Neuronal stem cell (in vitro differentiated cells): Measurements from ENCODE around the gene CACNB2.

Experiments
- DNase-seq: peaks from one replicate; pipeline ENCODE4 v3.0.0-alpha.2; 2013; ENCODE audit warnings: low spot score
- H2AFZ ChIP-seq: one replicate; pipeline ENCODE4 v1.6.1; 2013; ENCODE audit warnings: mild to moderate bottlenecking, low read length, inconsistent platforms
- H2AK5ac ChIP-seq: 2 replicates; pipeline ENCODE4 v1.6.1; 2013; ENCODE audit warnings: low read depth, mild to moderate bottlenecking, inconsistent platforms, low read length, moderate library complexity, mixed read lengths
- H2BK120ac ChIP-seq: 2 replicates; pipeline ENCODE4 v1.6.1; 2013; ENCODE audit warnings: low read depth, mild to moderate bottlenecking, inconsistent platforms, low read length, moderate library complexity, mixed read lengths
- H2BK12ac ChIP-seq: one replicate; pipeline ENCODE4 v1.6.1; 2013; ENCODE audit warnings: low read length, inconsistent platforms
- H2BK15ac ChIP-seq: 2 replicates; pipeline ENCODE4 v1.6.1; 2013; ENCODE audit warnings: mild to moderate bottlenecking, low read length, inconsistent platforms, mixed read lengths
- H2BK5ac ChIP-seq: one replicate; pipeline ENCODE4 v1.6.1; 2013; ENCODE audit warnings: inconsistent platforms, mild to moderate bottlenecking, low read length, moderate library complexity
- H3K14ac ChIP-seq: one replicate; pipeline ENCODE4 v1.6.1; 2013; ENCODE audit warnings: low read length, inconsistent platforms
- H3K18ac ChIP-seq: 2 replicates; pipeline ENCODE4 v1.6.1; 2013; ENCODE audit warnings: low read length, inconsistent platforms
- H3K23ac ChIP-seq: 2 replicates; pipeline ENCODE4 v1.6.1; 2013; ENCODE audit warnings: low read depth, mild to moderate bottlenecking, mixed read lengths, low read length, inconsistent platforms; ENCODE audit not compliant: poor library complexity
- H3K27ac ChIP-seq: replicated peaks from 3 replicates; pipeline ENCODE4 v1.5.1; 2013; ENCODE audit warnings: low read length, inconsistent platforms
- H3K27me3 ChIP-seq, 3 experiments: 2 replicates each; pipeline ENCODE4 v1.6.1; 2013; ENCODE audit warnings: low read length in 3 of 3, mild to moderate bottlenecking in 2 of 3, inconsistent platforms in 1 of 3, low read depth in 1 of 3, mixed read lengths in 1 of 3, moderate library complexity in 1 of 3; ENCODE audit not compliant: control insufficient read depth in 3 of 3, insufficient read depth in 3 of 3
- H3K36me3 ChIP-seq, 2 donors: replicated peaks in 1 of 2; 2 replicates each; pipeline ENCODE4 v1.6.1; 2013; ENCODE audit warnings: low read length in 2 of 2; ENCODE audit not compliant: control insufficient read depth in 2 of 2, insufficient read depth in 2 of 2
- H3K4ac ChIP-seq: 2 replicates; pipeline ENCODE4 v1.6.1; 2013; ENCODE audit warnings: inconsistent platforms, mild to moderate bottlenecking, low read length, moderate library complexity
- H3K4me1 ChIP-seq, 2 donors: 1 replicate in 1 of 2; 2 replicates in 1 of 2; pipeline ENCODE4 v1.6.1; 2013; ENCODE audit warnings: low read length in 2 of 2, low read depth in 1 of 2; ENCODE audit not compliant: control insufficient read depth in 2 of 2, insufficient read depth in 1 of 2
- H3K4me2 ChIP-seq: one replicate; pipeline ENCODE4 v1.6.1; 2013; ENCODE audit warnings: mild to moderate bottlenecking, low read length, inconsistent platforms; ENCODE audit not compliant: insufficient read depth, poor library complexity, severe bottlenecking
- H3K4me3 ChIP-seq, 2 donors: 2 replicates each; pipeline ENCODE4 v1.5.1; 2013; ENCODE audit warnings: low read length in 2 of 2, mild to moderate bottlenecking in 2 of 2, inconsistent platforms in 1 of 2, moderate library complexity in 1 of 2
- H3K79me1 ChIP-seq: one replicate; pipeline ENCODE4 v1.6.1; 2013; ENCODE audit warnings: low read depth, mild to moderate bottlenecking, inconsistent platforms, low read length, moderate library complexity
- H3K9ac ChIP-seq: one replicate; pipeline ENCODE4 v1.6.1; 2013; ENCODE audit warnings: mild to moderate bottlenecking, low read depth, low read length, inconsistent platforms; ENCODE audit not compliant: poor library complexity
- H3K9me3 ChIP-seq, 2 donors: replicated peaks in 1 of 2; 2 replicates each; pipeline versions ENCODE3 to v1.6.1; 2013; ENCODE audit warnings: low read length in 2 of 2, mild to moderate bottlenecking in 2 of 2, inconsistent platforms in 1 of 2, low read depth in 1 of 2, mixed read lengths in 1 of 2, moderate library complexity in 1 of 2; ENCODE audit not compliant: control insufficient read depth in 2 of 2, insufficient read depth in 1 of 2
- H4K8ac ChIP-seq: one replicate; pipeline ENCODE4 v1.6.1; 2013; ENCODE audit warnings: low read depth, mild to moderate bottlenecking, inconsistent platforms, low read length, moderate library complexity
- H4K91ac ChIP-seq: one replicate; pipeline ENCODE4 v1.6.1; 2013; ENCODE audit warnings: low read length, low read depth, mild to moderate bottlenecking, inconsistent platforms; ENCODE audit not compliant: poor library complexity
- WGBS, 2 donors: extraction: QIAGEN DNeasy Blood & Tissue Kit; methylation state at CpG; one replicate each; pipeline ENCODE4 v1.1.7; 2013; ENCODE audit warnings: missing lambda C conversion rate in 2 of 2, mixed read lengths in 1 of 2; ENCODE audit not compliant: insufficient read length in 2 of 2, insufficient replicate concordance in 1 of 2; ENCODE audit errors: extremely low coverage in 2 of 2; 5-methylcytosine and 5-hydroxymethylcytosine counted together

Gene CACNB2

GRCh38 chr10:18479502-18479901, 339.3 kb downstream of the CACNB2 start:
- H4K8ac ChIP-seq, result no peak overlapping the region
- H4K91ac ChIP-seq, result no peak overlapping the region
- H3K18ac ChIP-seq, result no peak overlapping the region
- H3K9ac ChIP-seq, result no peak overlapping the region
- H3K4me2 ChIP-seq, result no peak overlapping the region
- no peak for DNase-seq
- H2AK5ac ChIP-seq, result no peak overlapping the region
- no peak overlapping the region for H3K27ac ChIP-seq
- no peak overlapping the region for H3K23ac ChIP-seq
- H3K4me1 ChIP-seq, result peaks cover 0 to under 1% of the 10 kb centered on the region in 2 donors
- no peak overlapping the region for H3K4me3 ChIP-seq
- H3K9me3 ChIP-seq, result no peaks in the 10 kb centered on the region
- H2AFZ ChIP-seq, result no peak overlapping the region
- H3K36me3 ChIP-seq, result no peaks in the 10 kb centered on the region
- H3K27me3 ChIP-seq, result no peaks in the 10 kb centered on the region
- no peak overlapping the region for H2BK12ac ChIP-seq
- no peaks in the 10 kb centered on the region for H3K79me1 ChIP-seq
- no CpG with 5 or more reads among the region's 6 CpGs for WGBS, 2 donors
- no peak overlapping the region for H2BK120ac ChIP-seq
- no peak overlapping the region for H3K14ac ChIP-seq
- no peak overlapping the region for H3K4ac ChIP-seq
- no peak overlapping the region for H2BK15ac ChIP-seq
- H2BK5ac ChIP-seq, result no peak overlapping the region

GRCh38 chr10:18483516-18484186, 343.4 kb downstream of the CACNB2 start:
- Histone ChIP-seq H3K4me3 (no peak overlapping the region), H3K23ac (no peak overlapping the region), H2BK12ac (no peak overlapping the region), H2BK120ac (no peak overlapping the region), H3K79me1 (no peaks in the 10 kb centered on the region), H3K27me3 (no peaks in the 10 kb centered on the region), H4K91ac (no peak overlapping the region), H4K8ac (no peak overlapping the region), H3K4me2 (no peak overlapping the region), H3K9me3 (no peaks in the 10 kb centered on the region), H3K27ac (no peak overlapping the region), H3K4me1 (no peaks in the 10 kb centered on the region), H3K9ac (no peak overlapping the region), H3K14ac (no peak overlapping the region), H3K4ac (no peak overlapping the region), H2AFZ (no peak overlapping the region), H2BK15ac (no peak overlapping the region), H3K18ac (no peak overlapping the region), H2AK5ac (no peak overlapping the region), H3K36me3 (no peaks in the 10 kb centered on the region), H2BK5ac (no peak overlapping the region)
- no peak for DNase-seq
- no CpG with 5 or more reads among the region's 11 CpGs for WGBS, 2 donors

- no peak for DNase-seq
- no CpG with 5 or more reads among the region's 3 CpGs for WGBS, 2 donors
Measured at GRCh38 chr10:18486438-18486837, 346.2 kb downstream of the CACNB2 start.

GRCh38 chr10:18490755-18491154, 350.5 kb downstream of the CACNB2 start:
- Histone ChIP-seq H3K79me1 (no peaks in the 10 kb centered on the region), H3K4me3 (no peak overlapping the region), H3K27me3 (no peaks in the 10 kb centered on the region), H3K14ac (no peak overlapping the region), H2BK12ac (no peak overlapping the region), H3K9me3 (no peaks in the 10 kb centered on the region), H2AFZ (no peak overlapping the region), H4K91ac (no peak overlapping the region), H3K4me1 (no peaks in the 10 kb centered on the region), H2AK5ac (no peak overlapping the region), H2BK15ac (no peak overlapping the region), H3K23ac (no peak overlapping the region), H3K4me2 (no peak overlapping the region), H3K18ac (no peak overlapping the region), H3K4ac (no peak overlapping the region), H3K36me3 (no peaks in the 10 kb centered on the region), H3K27ac (no peak overlapping the region), H2BK120ac (no peak overlapping the region), H2BK5ac (no peak overlapping the region), H4K8ac (no peak overlapping the region), H3K9ac (no peak overlapping the region)
- WGBS, 2 donors, result no CpG with 5 or more reads among the region's 4 CpGs
- DNase-seq, result no peak

More at GRCh38 chr10:18486438-18486837, 346.2 kb downstream of the CACNB2 start:
- Histone ChIP-seq H3K9ac (no peak overlapping the region), H2AK5ac (no peak overlapping the region), H3K79me1 (no peaks in the 10 kb centered on the region), H3K18ac (no peak overlapping the region), H3K9me3 (no peaks in the 10 kb centered on the region), H4K8ac (no peak overlapping the region), H3K36me3 (no peaks in the 10 kb centered on the region), H2BK5ac (no peak overlapping the region), H3K23ac (no peak overlapping the region), H2BK120ac (no peak overlapping the region), H3K4me1 (no peaks in the 10 kb centered on the region), H2AFZ (no peak overlapping the region), H3K4me3 (no peak overlapping the region), H2BK12ac (no peak overlapping the region), H3K4me2 (no peak overlapping the region), H2BK15ac (no peak overlapping the region), H3K27me3 (no peaks in the 10 kb centered on the region), H3K27ac (no peak overlapping the region), H3K4ac (no peak overlapping the region), H4K91ac (no peak overlapping the region), H3K14ac (no peak overlapping the region)
